OCI-LY1 (cell line): Measurements from ENCODE around the gene TEDC2.

Source experiments
- H2AFZ ChIP-seq: fragments of 200-600 bp; sonication (generic), shearing (Covaris generic); 2 replicates; pipeline ENCODE4 v1.6.0; 2014; ENCODE audit warnings: antibody characterized with exemption, mild to moderate bottlenecking, low read length
- H3F3A ChIP-seq: fragments of 200-600 bp; sonication (generic), shearing (Covaris generic); 2 replicates; pipeline ENCODE4 v1.6.0; 2014; ENCODE audit warnings: mild to moderate bottlenecking, antibody characterized with exemption, low read length, moderate library complexity; ENCODE audit not compliant: insufficient read depth
- H3K27ac ChIP-seq: fragments of 200-600 bp; sonication (generic); 2 replicates; pipeline ENCODE4 v1.5.1; 2014; ENCODE audit warnings: low read length, mixed run types, mild to moderate bottlenecking, low read depth; ENCODE audit not compliant: poor library complexity, severe bottlenecking
- H3K27me3 ChIP-seq: fragments of 200-600 bp; sonication (generic); 2 replicates; pipeline ENCODE4 v1.6.0; 2014; ENCODE audit warnings: antibody characterized with exemption, mild to moderate bottlenecking, low read length, moderate library complexity; ENCODE audit not compliant: insufficient read depth
- H3K36me3 ChIP-seq: fragments of 200-600 bp; sonication (generic); 2 replicates; pipeline ENCODE4 v1.6.1; 2014; ENCODE audit warnings: mild to moderate bottlenecking, antibody characterized with exemption, low read length, moderate library complexity, mixed read lengths; ENCODE audit not compliant: insufficient read depth
- H3K4me1 ChIP-seq: fragments of 200-600 bp; sonication (generic); 2 replicates; pipeline ENCODE4 v1.5.1; 2014; ENCODE audit warnings: mild to moderate bottlenecking, low read length, moderate library complexity; ENCODE audit not compliant: insufficient read depth, severe bottlenecking
- H3K4me2 ChIP-seq: fragments of 200-600 bp; sonication (generic), shearing (Covaris generic); 2 replicates; pipeline ENCODE4 v1.6.1; 2014; ENCODE audit warnings: low read length
- H3K4me3 ChIP-seq: fragments of 200-600 bp; sonication (generic); 2 replicates; pipeline ENCODE4 v1.5.1; 2014; ENCODE audit warnings: low read length, low read depth, mild to moderate bottlenecking, mixed read lengths; ENCODE audit not compliant: poor library complexity, severe bottlenecking
- H3K79me2 ChIP-seq: fragments of 200-600 bp; shearing (Covaris generic); 2 replicates; pipeline ENCODE4 v1.6.1; 2016; ENCODE audit warnings: mixed run types, low read length, mixed read lengths; ENCODE audit not compliant: insufficient read depth
- H3K9ac ChIP-seq: fragments of 200-600 bp; sonication (generic), shearing (Covaris generic); 2 replicates; pipeline ENCODE4 v1.6.1; 2014; ENCODE audit warnings: mild to moderate bottlenecking, low read length, mixed read lengths
- H3K9me2 ChIP-seq: fragments of 200-600 bp; sonication (generic), shearing (Covaris generic); 2 replicates; pipeline ENCODE4 v1.6.1; 2014; ENCODE audit warnings: low read depth, mild to moderate bottlenecking, low read length, mixed read lengths
- H3K9me3 ChIP-seq: fragments of 200-600 bp; shearing (Covaris generic); 2 replicates; pipeline ENCODE4 v1.6.1; 2014; ENCODE audit warnings: low read length, mixed read lengths
- H4K20me1 ChIP-seq: fragments of 200-600 bp; sonication (generic), shearing (Covaris generic); 2 replicates; pipeline ENCODE4 v1.6.0; 2016; ENCODE audit warnings: mild to moderate bottlenecking, low read length; ENCODE audit not compliant: insufficient read depth
- EZH2 ChIP-seq: fragments of 200-600 bp; sonication (generic), shearing (Covaris generic); IDR thresholded peaks from 2 replicates; pipeline ENCODE4 v1.8.0; 2017; ENCODE audit warnings: borderline replicate concordance, mixed run types, mild to moderate bottlenecking, antibody characterized with exemption, low read length, moderate library complexity, mixed read lengths
- TF ChIP-seq, protein P1 (sequence below): fragments of 200-600 bp; sonication (generic), shearing (Covaris generic); IDR thresholded peaks from 2 replicates; pipeline ENCODE4 v1.5.1; 2017; ENCODE audit warnings: mild to moderate bottlenecking, antibody characterized with exemption, low read length, moderate library complexity, mixed read lengths

The TEDC2 gene

DNA sequence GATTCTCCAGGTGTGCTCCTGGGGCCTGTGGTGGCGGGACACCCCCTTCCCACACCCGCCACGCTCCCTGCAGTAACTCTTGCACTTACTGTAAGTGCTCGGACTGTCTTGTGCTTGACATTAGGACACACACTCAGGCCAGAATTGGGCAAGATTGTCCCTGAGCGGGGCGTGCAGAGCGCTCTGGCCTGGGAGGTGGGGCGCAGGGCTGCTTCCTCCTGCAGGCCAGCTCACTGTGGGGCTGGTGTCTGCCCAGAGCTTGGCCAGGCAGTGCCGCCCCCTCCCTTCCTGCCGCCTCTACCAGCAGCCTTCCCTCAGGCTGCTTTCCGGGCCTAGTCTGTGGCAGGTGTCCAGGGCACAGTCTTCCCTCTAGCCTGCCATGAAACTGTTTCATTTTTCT, 47.8 kb downstream of the TEDC2 start:
- Histone ChIP-seq H2AFZ (no peak overlapping the region), H3K4me3 (no peak overlapping the region), H3K36me3 (no peaks in the 10 kb centered on the region), H3K79me2 (no peaks in the 10 kb centered on the region), H3K9me3 (no peaks in the 10 kb centered on the region), H3K9me2 (no peaks in the 10 kb centered on the region), H3K9ac (no peak overlapping the region), H4K20me1 (no peaks in the 10 kb centered on the region), H3K4me2 (no peak overlapping the region), H3F3A (no peaks in the 10 kb centered on the region), H3K27ac (no peak overlapping the region), H3K4me1 (peaks cover 24% of the 10 kb centered on the region), H3K27me3 (no peaks in the 10 kb centered on the region)
- TF ChIP-seq, protein P1, sequence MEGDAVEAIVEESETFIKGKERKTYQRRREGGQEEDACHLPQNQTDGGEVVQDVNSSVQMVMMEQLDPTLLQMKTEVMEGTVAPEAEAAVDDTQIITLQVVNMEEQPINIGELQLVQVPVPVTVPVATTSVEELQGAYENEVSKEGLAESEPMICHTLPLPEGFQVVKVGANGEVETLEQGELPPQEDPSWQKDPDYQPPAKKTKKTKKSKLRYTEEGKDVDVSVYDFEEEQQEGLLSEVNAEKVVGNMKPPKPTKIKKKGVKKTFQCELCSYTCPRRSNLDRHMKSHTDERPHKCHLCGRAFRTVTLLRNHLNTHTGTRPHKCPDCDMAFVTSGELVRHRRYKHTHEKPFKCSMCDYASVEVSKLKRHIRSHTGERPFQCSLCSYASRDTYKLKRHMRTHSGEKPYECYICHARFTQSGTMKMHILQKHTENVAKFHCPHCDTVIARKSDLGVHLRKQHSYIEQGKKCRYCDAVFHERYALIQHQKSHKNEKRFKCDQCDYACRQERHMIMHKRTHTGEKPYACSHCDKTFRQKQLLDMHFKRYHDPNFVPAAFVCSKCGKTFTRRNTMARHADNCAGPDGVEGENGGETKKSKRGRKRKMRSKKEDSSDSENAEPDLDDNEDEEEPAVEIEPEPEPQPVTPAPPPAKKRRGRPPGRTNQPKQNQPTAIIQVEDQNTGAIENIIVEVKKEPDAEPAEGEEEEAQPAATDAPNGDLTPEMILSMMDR: no peak
- TF ChIP-seq EZH2: no peak

DNA sequence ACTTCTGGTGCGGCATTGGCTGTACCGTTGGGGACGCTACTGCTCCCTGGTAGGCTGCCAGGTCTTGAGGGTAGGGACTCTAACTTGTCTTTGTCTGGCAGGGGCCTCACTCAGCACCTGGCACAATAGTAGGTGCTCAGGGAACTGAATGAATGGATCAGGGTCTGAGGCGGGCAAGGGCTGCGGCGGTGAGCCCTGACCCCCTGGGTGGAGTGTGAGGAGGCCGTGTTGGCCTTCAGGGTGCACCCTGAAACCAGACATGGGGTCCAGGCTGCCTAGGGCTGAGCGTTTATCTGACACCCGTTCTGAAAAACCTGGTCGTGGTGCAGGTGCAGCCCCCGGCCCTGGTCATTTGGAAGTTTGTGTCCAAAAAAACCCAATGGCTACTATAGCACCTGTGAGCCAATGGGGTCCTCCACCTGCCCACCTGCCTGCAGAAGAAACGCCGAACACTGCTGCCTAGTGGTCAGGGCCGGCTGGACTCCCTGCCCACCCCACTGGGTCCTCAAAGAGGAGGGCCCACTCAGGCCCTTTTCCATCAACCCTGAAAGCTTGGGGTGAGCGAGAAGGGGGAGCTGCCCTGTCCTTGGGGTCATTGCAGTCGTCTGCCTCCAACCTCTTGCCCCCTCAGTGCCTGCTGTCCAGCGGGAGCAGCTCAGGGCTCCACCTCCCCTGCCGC, 49.0 kb downstream of the TEDC2 start:
- H3K4me3 ChIP-seq: no peak overlapping the region
- TF ChIP-seq, protein P1: no peak
- no peak for TF ChIP-seq EZH2

DNA sequence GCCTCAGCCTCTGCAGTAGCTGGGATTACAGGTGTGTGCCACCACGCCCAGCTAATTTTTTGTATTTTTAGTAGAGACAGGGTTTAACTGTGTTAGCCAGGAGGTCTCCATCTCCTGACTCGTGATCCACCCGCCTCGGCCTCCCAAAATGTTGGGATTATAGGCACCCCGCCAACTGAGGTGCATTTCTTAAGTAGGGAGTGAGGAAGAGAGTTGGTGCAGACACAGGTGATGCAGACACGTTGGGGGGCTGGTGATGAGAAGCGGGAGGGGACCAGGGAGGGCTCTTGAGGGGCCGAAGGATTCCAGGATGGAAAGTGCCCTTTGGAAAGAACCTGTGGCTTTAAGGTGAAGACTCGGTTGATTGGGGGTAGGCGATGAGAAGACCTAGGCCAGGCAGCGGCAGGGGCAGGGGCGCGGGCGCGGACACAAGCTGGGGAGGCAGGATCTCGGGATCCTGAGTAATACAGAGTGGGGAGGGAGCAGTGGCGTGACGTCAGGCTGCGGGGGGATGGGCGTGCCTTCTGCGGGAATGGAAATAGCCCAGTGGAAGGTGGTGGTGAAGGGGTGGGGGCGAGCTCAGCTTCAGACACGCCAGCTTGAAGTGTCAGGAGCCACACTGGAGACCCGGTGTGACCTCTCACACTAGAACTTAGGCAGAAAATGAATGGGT, 51.4 kb downstream of the TEDC2 start:
- Histone ChIP-seq H4K20me1 (no peaks in the 10 kb centered on the region), H3K27me3 (no peaks in the 10 kb centered on the region), H3K4me2 (no peak overlapping the region), H3K27ac (no peak overlapping the region), H3K36me3 (no peaks in the 10 kb centered on the region), H3K79me2 (peaks cover 18% of the 10 kb centered on the region), H3K4me3 (no peak overlapping the region), H3K9me3 (no peaks in the 10 kb centered on the region), H3F3A (no peaks in the 10 kb centered on the region), H3K4me1 (peaks cover 42% of the 10 kb centered on the region), H3K9ac (no peak overlapping the region), H2AFZ (no peak overlapping the region), H3K9me2 (no peaks in the 10 kb centered on the region)
- TF ChIP-seq, protein P1: no peak
- no peak for TF ChIP-seq EZH2

More for the DNA sequence above, 49.0 kb downstream of the TEDC2 start:
- no peaks in the 10 kb centered on the region for H3K79me2 ChIP-seq
- H3F3A ChIP-seq: no peaks in the 10 kb centered on the region
- no peaks in the 10 kb centered on the region for H3K9me3 ChIP-seq
- no peak overlapping the region for H2AFZ ChIP-seq
- H3K36me3 ChIP-seq: no peaks in the 10 kb centered on the region
- H4K20me1 ChIP-seq: no peaks in the 10 kb centered on the region
- H3K9me2 ChIP-seq: no peaks in the 10 kb centered on the region
- peaks cover 29% of the 10 kb centered on the region for H3K4me1 ChIP-seq
- no peak overlapping the region for H3K27ac ChIP-seq
- no peak overlapping the region for H3K9ac ChIP-seq
- no peaks in the 10 kb centered on the region for H3K27me3 ChIP-seq
- H3K4me2 ChIP-seq: no peak overlapping the region
